IPS DF 4.7 (cell line): ENCODE measurements around the gene MYL11.

ENCODE experiments used
- DNase-seq: peaks from one replicate; pipeline ENCODE4 v3.0.0-alpha.2; 2013; ENCODE audit warnings: low spot score; ENCODE audit errors: extremely low read depth

MYL11 gene

DNA sequence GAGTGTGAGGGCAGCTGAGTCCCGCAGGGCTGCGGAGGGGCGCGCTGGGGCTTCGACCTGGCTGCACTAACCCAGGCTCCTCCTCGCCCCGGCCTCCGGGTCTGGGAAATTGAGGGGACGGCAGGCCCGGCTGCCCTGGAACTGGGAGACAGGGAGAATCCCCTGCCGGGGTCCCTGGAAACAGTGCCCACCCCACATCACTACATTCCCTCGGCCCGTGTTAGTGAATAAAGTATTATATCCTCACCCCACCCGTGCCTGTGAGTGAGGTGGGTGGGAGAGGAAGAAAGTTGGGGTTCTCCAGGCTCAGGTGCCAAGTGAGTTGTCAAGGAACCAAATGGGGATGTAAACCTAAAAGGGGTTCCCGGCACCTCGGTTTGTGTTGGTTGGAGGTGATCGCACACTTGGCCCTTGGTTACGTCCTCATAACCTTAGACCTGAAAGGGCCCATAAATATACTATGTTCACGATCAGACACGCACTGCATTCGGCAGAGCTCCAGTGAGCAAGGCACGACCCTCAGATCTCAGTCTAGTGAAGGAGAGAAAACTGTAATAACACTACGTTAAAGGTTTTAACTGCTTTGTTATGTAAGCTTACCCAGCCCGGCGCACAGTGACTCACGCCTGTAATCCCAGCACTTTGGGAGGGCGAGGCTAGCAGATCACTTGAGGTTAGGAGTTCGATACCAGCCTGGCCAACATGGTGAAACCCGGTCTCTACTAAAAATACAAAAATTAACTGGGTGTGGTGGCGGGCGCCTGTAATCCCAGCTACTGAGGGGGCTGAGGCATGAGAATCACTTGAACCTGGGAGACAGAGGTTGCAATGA is 44.0 kb downstream of the MYL11 start:
- no peak for DNase-seq

DNA sequence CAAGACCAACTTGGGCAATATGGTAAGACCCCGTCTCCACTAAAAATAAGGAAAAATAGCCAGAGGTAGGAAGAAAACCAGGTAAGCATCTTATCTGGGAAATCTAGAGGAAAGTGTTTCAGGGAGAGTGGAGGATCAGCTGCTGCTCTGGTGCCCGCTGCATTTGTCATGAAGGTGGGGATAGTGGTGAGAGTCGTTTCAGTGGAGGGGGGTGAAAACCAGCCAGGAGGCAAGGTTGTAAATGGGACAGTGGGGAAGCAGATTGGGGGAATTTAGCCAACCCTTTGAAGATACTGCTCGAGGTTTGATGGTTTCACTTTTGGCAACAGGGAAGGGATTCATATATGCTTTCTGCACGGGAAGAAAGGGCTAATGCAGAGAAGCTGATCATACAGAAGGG is 46.4 kb downstream of the MYL11 start:
- no peak for DNase-seq
